HG03439 (cell line): ENCODE measurements around the gene NYAP1.
"Not testable (repeated sequence)": the region's sequence is repeated elsewhere in the genome, so short reads cannot be mapped to it uniquely, and the experiment has no call there.

Experiments used
- ATAC-seq: cut with Tn5 transposase; IDR thresholded peaks from one replicate; pipeline ENCODE4 v1.9.1; 2021; ENCODE audit warnings: mild to moderate bottlenecking, moderate library complexity; ENCODE audit not compliant: unreplicated experiment

NYAP1 gene

DNA sequence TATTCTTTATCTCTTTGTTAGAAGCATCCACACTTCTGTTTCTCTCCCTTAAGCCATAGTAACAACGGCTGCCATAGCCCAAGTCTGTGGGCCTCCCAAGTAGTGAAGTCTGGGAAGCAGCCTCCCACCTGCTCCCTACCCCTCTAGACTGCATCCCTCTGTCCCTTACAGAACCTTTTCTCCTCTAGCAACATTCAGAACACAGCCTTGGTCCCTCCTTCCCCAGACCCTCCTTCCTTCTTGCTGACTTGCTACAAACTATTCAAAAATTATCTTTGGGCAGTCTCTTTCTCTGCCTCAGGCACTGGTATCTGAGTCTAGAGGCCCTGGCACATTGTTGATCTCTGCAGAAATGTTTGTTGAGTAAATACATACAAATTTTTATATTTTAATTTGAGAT is 2.3 kb upstream of the NYAP1 start:
- ATAC-seq = no peak

DNA sequence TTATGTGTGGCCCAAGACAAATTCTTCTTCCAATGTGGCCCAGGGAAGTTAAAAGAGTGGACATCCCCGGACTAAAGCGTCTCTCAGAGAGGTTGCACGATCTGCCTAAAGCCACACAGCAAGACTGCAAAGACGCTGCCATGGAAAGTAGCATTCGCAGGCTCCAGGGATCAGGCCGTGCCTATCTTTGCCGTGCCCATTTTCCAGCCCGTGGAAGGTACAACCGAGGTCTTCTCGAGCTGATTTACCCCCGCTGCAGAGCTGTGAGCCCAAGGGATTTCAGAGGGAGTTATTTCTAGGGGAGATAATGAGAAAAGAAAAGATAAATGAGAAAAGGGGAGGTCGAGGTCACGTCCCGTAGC is 1.0 kb upstream of the NYAP1 start:
- no peak for ATAC-seq

DNA sequence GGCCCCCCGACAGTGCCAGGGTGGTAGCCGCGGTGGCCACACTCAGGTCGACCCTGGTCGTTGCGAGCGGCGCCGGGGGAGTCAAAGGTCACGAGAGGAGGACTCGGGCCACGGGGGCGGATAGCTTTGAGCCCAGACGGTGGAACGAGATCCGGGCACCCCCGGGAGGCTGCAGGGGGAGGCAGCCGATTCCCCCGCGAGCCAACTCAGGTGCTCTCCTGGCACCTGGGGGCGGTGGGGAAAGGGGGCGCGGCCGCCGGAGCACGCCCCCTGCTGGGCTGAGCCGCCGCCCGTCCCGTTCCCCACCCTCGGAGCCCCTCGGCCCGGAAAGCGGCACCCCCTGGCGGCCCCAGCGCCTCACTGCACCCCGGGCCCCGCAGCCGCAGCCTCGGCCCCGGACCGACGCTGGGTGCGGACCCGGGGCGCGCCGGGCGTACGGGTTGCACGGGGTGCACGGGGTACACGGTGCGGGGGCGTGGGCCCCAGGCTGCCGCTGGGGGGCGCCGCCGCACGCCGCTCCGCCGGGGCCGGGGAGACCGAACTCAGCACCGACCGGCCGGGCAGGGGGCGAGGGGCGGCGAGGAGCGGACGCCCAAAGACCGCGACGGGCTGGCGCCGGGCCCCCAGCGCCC is 521 bp upstream of the NYAP1 start:
- ATAC-seq = peak; percentile 51

DNA sequence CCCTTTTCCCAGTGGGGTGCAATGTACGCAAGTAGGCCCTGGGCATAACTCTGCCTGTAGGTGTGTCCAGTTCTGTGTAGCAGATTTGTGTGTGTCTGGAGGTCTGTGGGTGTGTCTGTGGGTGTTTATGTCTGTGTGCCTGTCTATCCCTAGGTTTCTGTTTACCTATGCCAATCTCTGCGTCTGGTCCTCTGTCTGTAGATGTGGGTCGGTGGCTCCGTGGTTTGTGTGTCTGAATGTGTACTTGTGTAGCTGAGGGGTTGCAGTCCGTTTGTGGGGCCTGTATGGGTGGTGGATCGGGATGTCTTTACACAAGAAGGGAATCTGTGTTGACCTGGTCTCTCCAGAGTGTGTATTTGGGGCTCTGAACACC is 932 bp downstream of the NYAP1 start:
- ATAC-seq = no peak

DNA sequence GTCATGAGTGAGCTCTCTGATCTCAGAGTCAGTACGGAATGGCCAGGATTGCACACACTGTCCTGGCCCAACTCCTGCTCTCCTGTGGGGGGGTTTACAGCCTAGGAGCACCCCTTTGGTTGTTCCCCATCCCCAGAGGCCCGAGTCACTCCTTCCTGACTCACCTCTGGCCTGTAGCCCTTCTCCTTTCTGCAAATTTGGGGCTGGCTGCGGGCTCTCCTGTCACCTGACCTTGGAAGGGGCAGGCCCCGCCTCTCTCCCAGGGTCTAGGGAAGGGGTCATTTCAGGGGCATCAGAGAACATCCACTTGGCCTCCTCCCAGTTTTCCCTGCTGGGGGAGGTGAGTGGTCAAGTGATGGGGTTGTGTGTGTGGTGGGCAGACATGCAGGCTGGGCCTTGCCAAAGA is 1.7 kb downstream of the NYAP1 start:
- no peak for ATAC-seq

DNA sequence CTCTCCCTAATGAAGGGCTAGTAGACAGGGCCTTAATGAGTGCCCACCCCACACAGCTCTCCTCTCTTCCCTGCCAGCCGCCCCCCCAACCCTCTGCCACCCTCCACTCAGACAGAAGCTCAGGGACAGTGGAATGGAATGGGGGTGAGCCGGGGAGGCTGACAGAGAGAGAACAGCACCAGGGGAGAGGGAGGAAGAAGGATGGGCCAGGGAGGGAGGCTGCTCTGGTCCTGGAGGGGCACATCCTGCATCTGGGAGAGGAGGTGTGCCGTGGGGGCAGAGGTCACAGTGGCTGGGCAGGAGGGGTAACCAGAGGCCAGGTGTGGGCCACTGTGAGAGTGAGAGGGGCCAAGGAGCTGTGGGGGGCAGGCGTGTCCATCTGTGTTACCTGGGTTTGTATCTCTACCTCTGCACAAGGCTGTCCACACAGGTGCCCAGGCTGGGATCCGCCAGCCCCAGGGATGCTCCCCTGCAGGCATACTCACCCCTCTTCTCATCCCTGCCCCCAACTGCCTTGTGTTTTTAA is 2.4 kb downstream of the NYAP1 start:
- ATAC-seq = no peak

DNA sequence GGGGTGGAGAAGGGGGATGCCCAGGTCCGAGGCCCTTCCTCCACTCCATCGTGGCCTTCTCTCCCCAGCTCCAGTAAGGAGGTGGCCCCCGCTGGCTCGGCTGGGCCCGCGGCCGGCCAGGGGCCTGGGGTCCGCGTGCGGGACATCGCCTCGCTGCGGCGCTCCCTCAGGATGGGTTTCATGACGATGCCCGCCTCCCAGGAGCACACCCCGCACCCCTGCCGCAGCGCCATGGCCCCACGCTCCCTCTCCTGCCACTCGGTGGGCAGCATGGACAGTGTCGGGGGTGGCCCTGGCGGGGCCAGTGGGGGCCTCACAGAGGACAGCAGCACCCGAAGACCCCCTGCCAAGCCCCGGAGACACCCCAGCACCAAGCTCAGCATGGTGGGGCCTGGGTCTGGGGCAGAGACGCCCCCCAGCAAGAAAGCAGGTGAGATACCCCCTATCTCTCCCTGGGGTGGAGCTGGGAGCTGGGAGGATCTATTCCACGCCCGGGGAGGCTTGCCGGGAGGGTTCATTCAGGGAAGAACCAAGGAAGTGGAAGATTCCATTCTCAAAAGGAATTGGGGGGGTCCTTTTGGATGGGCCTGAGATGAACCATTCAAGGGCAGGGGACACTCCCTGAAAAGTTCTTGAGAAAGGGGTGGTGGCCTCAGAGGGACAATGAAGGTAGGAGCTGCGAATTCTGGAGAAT is 3.2 kb downstream of the NYAP1 start:
- ATAC-seq = no peak

DNA sequence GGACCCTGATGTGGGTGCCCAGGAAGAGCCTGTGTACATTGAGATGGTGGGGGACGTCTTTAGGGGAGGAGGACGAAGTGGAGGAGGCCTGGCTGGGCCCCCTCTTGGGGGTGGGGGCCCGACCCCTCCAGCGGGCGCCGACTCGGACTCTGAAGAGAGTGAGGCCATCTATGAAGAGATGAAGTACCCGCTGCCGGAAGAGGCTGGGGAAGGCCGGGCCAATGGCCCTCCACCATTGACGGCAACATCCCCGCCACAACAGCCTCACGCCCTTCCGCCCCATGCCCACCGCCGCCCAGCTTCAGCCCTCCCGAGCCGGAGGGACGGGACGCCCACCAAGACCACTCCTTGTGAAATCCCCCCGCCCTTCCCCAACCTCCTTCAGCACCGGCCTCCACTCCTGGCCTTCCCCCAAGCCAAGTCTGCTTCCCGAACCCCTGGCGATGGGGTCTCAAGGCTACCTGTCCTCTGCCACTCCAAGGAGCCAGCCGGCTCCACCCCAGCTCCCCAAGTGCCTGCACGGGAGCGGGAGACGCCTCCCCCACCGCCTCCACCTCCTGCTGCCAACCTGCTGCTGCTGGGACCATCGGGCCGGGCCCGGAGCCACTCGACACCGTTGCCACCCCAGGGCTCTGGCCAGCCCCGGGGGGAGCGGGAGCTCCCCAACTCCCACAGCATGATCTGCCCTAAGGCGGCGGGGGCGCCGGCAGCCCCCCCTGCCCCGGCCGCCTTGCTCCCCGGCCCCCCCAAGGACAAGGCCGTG is 4.8 kb downstream of the NYAP1 start:
- ATAC-seq = no peak

DNA sequence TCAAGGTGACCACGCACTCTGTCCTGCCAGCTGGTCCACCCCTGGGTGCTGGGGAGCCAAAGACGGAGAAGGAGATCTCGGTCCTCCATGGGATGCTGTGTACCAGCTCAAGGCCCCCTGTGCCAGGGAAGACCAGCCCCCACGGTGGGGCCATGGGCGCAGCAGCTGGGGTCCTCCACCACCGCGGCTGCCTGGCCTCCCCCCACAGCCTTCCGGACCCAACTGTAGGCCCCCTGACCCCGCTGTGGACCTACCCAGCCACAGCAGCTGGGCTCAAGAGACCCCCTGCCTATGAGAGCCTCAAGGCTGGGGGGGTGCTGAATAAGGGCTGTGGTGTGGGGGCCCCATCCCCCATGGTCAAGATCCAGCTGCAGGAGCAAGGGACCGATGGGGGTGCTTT is 5.4 kb downstream of the NYAP1 start:
- ATAC-seq = no peak

DNA sequence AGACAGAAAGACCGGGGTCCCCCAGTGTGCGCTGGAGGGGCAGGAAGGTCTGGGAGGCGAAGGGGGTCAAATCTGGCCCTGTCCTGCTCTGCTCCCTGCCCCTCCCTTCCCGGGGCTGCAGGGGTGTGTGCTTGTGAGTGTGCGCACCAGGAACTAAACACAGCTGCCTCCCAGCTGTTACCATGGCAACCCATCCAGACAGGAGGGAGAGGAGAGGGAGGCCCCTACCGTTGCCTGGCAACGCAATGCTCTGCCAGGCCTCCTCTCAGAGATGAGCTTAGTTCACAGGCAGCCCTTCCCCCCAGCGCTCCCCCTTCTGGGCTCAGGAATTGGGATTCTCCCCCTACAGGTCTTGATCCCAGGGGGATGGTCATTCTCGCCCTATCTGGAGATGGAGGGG is 6.1 kb downstream of the NYAP1 start:
- no peak for ATAC-seq

DNA sequence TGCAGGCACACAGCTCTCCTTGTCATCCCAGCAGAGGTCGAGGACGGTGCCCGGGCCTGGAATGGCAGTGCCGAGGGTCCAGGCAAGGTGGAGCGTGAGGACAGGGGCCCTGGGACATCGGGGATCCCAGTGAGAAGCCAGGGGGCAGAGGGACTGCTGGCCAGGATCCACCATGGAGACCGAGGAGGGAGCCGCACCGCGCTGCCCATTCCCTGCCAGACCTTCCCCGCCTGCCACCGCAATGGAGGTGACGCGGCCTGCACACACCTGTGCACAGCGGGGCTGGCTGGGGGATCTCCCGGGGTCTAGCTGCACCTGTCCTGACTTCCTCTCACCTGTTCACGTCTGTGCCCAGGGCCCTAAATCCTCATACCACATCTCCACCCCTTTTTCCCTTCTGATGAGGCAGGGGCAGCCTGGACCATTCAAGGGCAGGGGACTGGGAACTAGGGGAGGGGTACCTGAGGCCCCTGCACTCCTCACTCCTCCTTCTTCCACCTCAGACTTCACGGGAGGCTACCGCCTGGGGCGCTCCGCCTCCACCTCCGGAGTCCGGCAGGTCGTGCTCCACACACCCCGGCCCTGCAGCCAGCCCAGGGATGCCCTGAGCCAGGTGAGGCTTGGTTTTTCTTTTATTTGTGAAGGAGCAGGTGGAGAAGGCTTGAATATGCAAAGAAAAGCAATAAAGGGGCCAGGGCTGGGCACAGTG is 6.9 kb downstream of the NYAP1 start:
- ATAC-seq = no peak

DNA sequence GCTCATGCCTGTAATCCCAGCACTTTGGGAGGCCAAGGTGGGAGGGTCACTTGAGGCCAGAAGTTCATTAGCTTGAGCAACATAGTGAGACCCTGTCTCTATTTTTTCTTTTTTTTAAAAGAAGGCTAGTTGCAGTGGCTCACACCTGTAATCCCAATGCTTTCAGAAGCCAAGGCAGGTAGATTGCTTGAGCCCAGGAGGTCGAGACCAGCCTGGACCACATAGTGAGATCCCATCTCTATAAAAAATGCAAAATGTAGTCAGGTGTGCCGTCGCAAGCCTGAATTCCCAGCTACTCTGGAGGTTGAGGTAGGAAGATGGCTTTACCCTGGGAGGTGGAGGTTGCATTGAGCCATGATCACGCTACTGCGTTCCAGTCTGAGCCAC is 7.5 kb downstream of the NYAP1 start:
- no peak for ATAC-seq

DNA sequence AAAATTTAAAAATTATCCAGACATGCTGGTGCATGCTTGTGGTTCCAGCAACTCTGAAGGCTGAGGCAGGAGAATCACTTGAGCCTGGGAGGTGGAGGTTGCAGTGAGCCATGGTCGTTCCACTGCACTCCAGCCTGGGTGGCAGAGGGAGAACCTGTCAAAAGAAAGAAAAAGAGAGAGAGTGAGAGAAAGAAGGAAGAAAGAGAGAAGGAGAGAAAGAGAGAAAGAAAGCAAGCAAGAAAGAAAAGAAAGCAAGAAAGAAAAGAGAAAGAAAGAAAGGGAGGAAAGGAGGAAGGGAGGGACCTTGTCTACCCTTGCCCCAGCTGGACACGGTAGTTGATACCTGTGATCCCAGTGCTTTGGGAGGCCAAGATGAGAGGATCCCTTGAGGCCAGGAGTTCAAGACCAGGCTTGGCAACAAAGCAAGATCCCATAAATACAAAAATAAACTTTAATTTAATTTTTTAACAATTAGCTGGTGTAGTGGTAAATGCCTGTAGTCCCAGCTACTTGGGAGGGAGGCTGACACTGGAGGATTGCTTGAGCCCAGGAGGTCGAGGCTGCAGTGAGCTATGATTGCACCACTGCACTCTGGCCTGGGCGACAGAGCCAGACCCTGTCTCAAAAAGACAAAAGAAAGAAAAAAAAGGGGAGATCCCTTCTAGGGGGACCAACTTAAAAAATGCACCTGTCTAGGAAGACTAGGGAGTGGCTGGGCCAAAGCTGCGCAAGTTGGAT is 9.2 kb downstream of the NYAP1 start:
- no peak for ATAC-seq

DNA sequence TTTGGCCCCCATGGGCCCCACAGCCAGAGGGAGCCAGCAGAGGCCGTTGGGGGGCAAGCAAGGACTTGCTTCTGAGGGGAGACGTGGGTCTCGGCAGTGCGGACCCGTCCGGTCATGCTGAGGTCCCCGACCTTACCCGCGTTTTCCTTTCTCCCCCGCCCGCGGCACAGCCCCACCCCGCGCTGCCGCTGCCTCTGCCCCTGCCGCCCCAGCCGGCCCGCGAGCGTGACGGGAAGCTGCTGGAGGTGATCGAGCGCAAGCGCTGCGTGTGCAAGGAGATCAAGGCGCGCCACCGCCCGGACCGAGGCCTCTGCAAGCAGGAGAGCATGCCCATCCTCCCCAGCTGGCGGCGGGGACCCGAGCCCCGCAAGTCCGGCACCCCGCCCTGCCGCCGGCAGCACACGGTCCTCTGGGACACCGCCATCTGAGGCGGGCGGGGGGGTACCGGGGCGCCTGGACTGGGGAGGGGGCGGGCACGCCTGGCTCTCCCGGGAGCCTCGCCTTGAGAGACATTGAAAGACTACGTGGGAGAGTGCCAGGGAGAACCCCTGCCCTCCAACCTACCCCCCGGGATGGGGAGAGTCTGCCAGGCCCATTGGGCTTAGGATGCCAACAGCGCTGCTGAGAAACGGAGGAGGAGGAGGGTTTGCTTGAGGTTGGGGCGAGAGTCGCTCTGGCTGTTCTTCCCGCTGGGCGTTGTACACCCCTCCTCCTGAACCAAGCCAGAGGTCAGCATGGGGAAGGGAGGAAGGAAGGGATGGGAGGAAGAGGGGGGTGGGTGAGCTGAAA is 9.9 kb downstream of the NYAP1 start:
- ATAC-seq = no peak

DNA sequence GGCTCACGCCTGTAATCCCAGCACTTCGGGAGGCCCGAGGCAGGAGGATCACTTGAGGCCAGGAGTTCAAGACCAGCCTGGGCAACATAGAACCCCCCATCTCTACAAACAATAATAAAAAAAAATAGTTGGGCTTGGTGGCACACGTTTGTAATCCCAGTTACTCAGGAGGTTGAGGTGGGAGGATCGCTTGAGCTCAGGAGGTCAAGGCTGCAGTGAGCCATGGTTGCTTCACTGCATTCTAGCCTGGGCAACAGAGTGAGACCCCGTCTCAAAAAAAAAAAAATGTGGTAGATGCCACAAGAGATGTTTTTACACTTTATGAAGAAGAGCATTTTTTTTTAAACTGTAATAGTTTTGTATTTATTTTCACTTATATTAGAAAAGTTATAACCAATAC is 12.8 kb downstream of the NYAP1 start:
- no peak for ATAC-seq

DNA sequence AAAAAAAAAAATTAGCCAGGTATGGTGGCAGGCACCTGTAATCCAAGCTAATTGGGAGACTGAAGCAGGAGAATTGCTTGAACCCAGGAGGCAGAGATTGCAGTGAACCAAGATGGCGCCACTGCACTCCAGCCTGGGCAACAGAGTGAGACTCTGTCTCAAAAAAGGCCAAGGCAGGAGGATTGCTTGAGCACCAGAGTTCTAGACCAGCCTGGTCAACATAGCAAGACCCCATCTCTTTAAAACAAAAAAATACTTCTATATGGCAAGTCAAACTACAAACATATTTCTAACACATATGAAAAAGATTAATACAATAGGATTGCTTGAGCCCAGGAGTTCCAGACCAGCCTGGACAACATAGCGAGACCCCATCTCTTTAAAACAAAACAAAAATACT is 17.0 kb downstream of the NYAP1 start:
- not testable (repeated sequence) for ATAC-seq

DNA sequence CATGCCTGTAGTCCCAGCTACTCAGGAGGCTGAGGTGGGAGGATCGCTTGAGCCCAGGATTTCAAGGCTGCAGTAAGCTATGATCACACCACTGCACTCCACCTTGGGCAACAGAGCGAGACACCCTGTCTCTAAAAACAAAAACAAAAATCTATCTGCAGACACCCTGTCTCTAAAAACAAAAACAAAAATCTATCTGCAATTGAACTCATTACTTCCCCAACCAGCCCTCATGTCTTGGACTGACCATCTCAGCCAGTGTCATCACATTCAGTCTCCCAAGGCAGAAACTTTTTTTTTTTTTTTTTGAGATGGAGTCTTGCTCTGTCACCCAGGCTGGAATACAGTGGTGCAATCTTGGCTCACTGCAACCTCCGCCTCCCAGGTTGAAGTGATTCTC is 20.3 kb downstream of the NYAP1 start:
- not testable (repeated sequence) for ATAC-seq

DNA sequence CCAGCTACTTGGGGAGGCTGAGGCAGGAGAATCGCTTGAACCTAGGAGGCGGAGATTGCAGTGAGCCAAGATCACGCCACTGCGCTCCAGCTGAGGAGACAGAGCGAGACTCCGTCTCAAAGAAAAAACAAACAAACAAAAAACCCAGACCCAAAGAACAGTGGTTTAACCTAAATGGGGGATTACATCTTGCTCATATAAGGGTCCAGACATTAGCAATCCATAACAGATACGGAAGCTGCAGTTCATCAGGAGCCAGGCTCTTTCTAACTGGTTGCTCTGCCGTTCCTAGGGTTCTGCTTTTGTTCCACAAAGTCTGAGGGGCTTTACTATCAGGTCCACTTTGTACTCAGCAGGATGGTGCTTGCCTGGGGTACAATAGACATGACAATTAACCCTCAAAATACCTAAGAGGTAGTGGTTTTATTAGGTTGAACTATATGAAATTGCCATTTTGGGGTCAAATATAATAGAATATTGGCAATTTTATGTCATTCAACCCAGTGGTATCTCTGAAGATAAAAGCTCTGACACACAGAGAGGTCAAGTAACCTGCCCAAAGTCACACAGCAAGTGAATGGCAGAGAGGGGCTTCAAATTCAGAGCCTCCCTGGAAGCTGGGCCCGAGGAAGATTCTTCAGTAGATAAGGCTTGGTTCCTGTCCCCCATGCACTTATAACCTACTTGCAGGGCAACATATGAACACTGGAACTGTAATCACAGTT is 21.3 kb downstream of the NYAP1 start:
- ATAC-seq = no peak

DNA sequence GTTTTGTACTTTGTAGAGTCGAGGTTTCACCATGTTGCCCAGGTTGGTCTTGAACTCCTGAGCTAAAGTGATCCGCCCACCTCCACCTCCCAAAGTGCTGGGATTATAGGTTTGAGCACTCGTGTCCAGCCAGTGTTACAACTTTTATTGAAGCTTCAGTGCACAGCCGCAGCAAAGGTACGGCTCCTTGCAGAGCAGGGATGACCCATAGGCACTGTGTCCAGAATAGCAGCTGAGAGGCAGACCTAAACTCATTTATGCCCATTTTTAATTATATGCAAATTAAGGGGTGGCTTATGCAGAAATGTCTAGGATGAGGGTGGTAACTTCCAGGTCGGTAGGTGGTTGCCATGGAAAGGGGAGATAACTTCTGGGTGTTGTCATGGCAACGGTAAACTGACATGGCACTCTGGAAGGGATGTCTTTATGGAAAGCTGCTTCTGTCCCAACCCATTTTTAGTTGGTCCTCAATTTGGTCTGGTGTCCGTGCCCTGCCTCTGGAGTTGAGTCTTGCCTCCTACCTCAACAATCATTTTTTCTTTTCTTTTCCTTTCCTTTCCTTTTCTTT is 22.7 kb downstream of the NYAP1 start:
- no peak for ATAC-seq
